ENCODE measurements around the gene ZNF664.

GRCh38 chr12:123958462-123958861 lies 14.6 kb upstream of the ZNF664 start:
- TF ChIP-seq TAF1 (CRISPR knock-in tag; IDR thresholded peaks at IDR 0.05) (no peak), POLR2AphosphoS5 (IDR thresholded peaks at IDR 0.05; ENCODE audit: low read depth, low read length) (no peak), NFE2 (CRISPR knock-in tag; IDR thresholded peaks at IDR 0.05) (no peak), BRCA1 (CRISPR knock-in tag; IDR thresholded peaks at IDR 0.05) (no peak), SRF (IDR thresholded peaks at IDR 0.05; ENCODE audit: low read depth, low read length) (no peak), TBX2 (CRISPR knock-in tag; IDR thresholded peaks at IDR 0.05; ENCODE audit: borderline replicate concordance) (no peak), DNMT3B (CRISPR knock-in tag; conservative IDR thresholded peaks at IDR 0.05) (no peak), ZBTB7B (CRISPR knock-in tag; IDR thresholded peaks at IDR 0.05) (no peak)
- TF ChIP-seq, protein P1, sequence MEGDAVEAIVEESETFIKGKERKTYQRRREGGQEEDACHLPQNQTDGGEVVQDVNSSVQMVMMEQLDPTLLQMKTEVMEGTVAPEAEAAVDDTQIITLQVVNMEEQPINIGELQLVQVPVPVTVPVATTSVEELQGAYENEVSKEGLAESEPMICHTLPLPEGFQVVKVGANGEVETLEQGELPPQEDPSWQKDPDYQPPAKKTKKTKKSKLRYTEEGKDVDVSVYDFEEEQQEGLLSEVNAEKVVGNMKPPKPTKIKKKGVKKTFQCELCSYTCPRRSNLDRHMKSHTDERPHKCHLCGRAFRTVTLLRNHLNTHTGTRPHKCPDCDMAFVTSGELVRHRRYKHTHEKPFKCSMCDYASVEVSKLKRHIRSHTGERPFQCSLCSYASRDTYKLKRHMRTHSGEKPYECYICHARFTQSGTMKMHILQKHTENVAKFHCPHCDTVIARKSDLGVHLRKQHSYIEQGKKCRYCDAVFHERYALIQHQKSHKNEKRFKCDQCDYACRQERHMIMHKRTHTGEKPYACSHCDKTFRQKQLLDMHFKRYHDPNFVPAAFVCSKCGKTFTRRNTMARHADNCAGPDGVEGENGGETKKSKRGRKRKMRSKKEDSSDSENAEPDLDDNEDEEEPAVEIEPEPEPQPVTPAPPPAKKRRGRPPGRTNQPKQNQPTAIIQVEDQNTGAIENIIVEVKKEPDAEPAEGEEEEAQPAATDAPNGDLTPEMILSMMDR (CRISPR knock-in tag; IDR thresholded peaks at IDR 0.05), result no peak
- TF ChIP-seq, protein P2, sequence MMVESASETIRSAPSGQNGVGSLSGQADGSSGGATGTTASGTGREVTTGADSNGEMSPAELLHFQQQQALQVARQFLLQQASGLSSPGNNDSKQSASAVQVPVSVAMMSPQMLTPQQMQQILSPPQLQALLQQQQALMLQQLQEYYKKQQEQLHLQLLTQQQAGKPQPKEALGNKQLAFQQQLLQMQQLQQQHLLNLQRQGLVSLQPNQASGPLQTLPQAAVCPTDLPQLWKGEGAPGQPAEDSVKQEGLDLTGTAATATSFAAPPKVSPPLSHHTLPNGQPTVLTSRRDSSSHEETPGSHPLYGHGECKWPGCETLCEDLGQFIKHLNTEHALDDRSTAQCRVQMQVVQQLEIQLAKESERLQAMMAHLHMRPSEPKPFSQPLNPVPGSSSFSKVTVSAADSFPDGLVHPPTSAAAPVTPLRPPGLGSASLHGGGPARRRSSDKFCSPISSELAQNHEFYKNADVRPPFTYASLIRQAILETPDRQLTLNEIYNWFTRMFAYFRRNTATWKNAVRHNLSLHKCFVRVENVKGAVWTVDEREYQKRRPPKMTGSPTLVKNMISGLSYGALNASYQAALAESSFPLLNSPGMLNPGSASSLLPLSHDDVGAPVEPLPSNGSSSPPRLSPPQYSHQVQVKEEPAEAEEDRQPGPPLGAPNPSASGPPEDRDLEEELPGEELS (CRISPR knock-in tag; IDR thresholded peaks at IDR 0.05), result no peak
- TF ChIP-seq, protein P3, sequence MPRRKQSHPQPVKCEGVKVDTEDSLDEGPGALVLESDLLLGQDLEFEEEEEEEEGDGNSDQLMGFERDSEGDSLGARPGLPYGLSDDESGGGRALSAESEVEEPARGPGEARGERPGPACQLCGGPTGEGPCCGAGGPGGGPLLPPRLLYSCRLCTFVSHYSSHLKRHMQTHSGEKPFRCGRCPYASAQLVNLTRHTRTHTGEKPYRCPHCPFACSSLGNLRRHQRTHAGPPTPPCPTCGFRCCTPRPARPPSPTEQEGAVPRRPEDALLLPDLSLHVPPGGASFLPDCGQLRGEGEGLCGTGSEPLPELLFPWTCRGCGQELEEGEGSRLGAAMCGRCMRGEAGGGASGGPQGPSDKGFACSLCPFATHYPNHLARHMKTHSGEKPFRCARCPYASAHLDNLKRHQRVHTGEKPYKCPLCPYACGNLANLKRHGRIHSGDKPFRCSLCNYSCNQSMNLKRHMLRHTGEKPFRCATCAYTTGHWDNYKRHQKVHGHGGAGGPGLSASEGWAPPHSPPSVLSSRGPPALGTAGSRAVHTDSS (CRISPR knock-in tag; conservative IDR thresholded peaks at IDR 0.05), result no peak
